K562 (cell line): ENCODE data around the gene POLRMT. TPM values are rescaled to one million over a fixed set of nuclear protein-coding genes. Genes with fewer than 3 reads are reported as not detected.

Experiments
- DPF2 ChIP-seq: fragments of 450-650 bp; IDR thresholded peaks from 2 replicates; pipeline ENCODE4 v1.6.1; 2016
- JUN ChIP-seq, 2 experiments: sonication (generic) in 1 of 2; formaldehyde crosslinking in 1 of 2; IDR thresholded peaks; 2 replicates each; pipeline versions ENCODE4 v1.6.1 to v1.8.0; 2012 to 2022; ENCODE audit warnings: borderline replicate concordance in 2 of 2, mild to moderate bottlenecking in 2 of 2, improper control_type of control experiment in 1 of 2, low read depth in 1 of 2, low read length in 1 of 2, missing genetic modification reagents in 1 of 2
- MXI1 ChIP-seq: IDR thresholded peaks from 2 replicates; pipeline ENCODE4 v1.6.1; 2011; ENCODE audit warnings: low read depth, mild to moderate bottlenecking, improper control_type of control experiment, low read length
- ZNF174 ChIP-seq: fragments of 250-450 bp; sonication (Bioruptor Pico); IDR thresholded peaks from 2 replicates; pipeline ENCODE4 v1.4.0; 2020; ENCODE audit warnings: mild to moderate bottlenecking
- ZNF274 ChIP-seq: IDR thresholded peaks from 2 replicates; pipeline ENCODE4 v1.6.1; 2011; ENCODE audit warnings: low read depth, mild to moderate bottlenecking, low read length, moderate library complexity, borderline replicate concordance
- polyA plus RNA-seq, 8 experiments: library from polyadenylated mRNA; depleted of rRNA in 4 of 8; stranded (reverse) in 5 of 8; unstranded in 3 of 8; fragments of >200 nt; fragmentation: Nextera tagmentation in 2 of 8; fragmentation: Illumina TruSeq in 1 of 8; extraction: Ambion mirVana in 2 of 8; extraction: Trizol in 1 of 8; gene quantifications; 2 replicates each; pipeline versions ENCODE4 v1.2.1 to v1.2.3, GENCODE V29; 2011 to 2014; ENCODE audit warnings: inconsistent platforms in 1 of 8, missing spikeins in 1 of 8
- total RNA-seq, 7 experiments: library from RNA; depleted of rRNA in 6 of 7; stranded (reverse); fragments of >200 nt in 6 of 7; fragmentation: Illumina TruSeq in 2 of 7; extraction: Trizol in 2 of 7; gene quantifications; 2 replicates each; pipeline versions ENCODE4 v1.2.1 to v1.2.3, GENCODE V29; 2011 to 2021; ENCODE audit warnings: low replicate concordance in 1 of 7
- TF ChIP-seq, protein P1 (sequence below): fragments of 450-650 bp; IDR thresholded peaks from 2 replicates; pipeline ENCODE4 v1.6.1; 2016; ENCODE audit warnings: mild to moderate bottlenecking, moderate library complexity
- TF ChIP-seq, protein P2 (sequence below), 3 experiments: fragments of 200-800 bp in 1 of 3; sonication (Bioruptor generic) in 1 of 3; sonication (generic) in 1 of 3; formaldehyde crosslinking in 1 of 3; IDR thresholded peaks; 2 replicates each; pipeline versions ENCODE4 v1.6.1 to v1.8.0; 2016 to 2022; ENCODE audit warnings: mild to moderate bottlenecking in 2 of 3, missing compliant biosample characterization in 2 of 3, missing genetic modification characterization in 2 of 3, missing genetic modification reagents in 1 of 3
- TF ChIP-seq, protein P3 (sequence below): fragments of 450-650 bp; IDR thresholded peaks from 2 replicates; pipeline ENCODE4 v1.7.1; 2018; ENCODE audit warnings: mild to moderate bottlenecking, low read depth; ENCODE audit not compliant: partially characterized antibody
- TF ChIP-seq, protein P4 (sequence below): sonication (generic); formaldehyde crosslinking; IDR thresholded peaks from 2 replicates; pipeline ENCODE4 v1.8.0; 2022; ENCODE audit warnings: mild to moderate bottlenecking, missing genetic modification reagents

Gene POLRMT
- total and polyA plus RNA-seq, 9 of the 15 experiments (the other 6 are each of a cell fraction or from before 2014, with no cell fraction given), result 30.3 to 144 (median 68.0) TPM

DNA sequence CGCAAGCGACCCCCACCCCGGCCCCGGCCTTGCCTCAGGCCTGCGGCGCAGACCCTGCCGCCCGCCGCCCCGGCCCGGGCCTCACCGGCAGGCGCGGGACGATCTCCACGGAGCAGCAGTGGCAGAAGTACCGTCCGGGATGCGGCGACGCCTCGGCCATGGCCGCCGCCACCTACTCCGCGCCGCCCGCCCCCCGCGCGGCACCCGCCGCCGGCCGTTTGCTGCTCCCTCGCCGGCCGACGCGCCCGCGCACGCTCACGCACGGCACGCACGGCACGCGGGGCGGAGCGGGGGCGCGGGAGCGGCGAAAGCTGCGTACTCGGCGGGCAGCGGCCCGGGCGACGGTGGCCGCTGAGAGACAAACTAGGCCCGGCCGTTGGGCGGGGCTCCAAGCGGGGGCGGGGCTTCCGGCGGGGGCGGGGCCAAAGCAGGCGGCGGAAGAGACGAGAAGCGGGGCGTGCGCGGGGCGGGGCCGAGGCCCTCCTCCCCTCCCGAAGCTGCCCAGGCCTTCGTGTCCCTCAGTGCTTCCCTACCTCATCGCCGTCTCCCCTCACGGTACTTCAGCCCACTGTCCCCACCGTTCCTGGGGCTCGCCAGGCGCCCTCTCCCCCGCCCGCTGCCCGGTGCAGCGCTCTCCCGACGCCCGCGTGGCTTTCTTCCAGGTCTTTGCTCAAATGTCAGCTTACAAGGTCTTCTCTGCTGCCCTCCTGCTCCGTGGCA, 29.8 kb upstream of the POLRMT start, which contains the start of gene RNF126 (continued):
- TF ChIP-seq, protein P1, sequence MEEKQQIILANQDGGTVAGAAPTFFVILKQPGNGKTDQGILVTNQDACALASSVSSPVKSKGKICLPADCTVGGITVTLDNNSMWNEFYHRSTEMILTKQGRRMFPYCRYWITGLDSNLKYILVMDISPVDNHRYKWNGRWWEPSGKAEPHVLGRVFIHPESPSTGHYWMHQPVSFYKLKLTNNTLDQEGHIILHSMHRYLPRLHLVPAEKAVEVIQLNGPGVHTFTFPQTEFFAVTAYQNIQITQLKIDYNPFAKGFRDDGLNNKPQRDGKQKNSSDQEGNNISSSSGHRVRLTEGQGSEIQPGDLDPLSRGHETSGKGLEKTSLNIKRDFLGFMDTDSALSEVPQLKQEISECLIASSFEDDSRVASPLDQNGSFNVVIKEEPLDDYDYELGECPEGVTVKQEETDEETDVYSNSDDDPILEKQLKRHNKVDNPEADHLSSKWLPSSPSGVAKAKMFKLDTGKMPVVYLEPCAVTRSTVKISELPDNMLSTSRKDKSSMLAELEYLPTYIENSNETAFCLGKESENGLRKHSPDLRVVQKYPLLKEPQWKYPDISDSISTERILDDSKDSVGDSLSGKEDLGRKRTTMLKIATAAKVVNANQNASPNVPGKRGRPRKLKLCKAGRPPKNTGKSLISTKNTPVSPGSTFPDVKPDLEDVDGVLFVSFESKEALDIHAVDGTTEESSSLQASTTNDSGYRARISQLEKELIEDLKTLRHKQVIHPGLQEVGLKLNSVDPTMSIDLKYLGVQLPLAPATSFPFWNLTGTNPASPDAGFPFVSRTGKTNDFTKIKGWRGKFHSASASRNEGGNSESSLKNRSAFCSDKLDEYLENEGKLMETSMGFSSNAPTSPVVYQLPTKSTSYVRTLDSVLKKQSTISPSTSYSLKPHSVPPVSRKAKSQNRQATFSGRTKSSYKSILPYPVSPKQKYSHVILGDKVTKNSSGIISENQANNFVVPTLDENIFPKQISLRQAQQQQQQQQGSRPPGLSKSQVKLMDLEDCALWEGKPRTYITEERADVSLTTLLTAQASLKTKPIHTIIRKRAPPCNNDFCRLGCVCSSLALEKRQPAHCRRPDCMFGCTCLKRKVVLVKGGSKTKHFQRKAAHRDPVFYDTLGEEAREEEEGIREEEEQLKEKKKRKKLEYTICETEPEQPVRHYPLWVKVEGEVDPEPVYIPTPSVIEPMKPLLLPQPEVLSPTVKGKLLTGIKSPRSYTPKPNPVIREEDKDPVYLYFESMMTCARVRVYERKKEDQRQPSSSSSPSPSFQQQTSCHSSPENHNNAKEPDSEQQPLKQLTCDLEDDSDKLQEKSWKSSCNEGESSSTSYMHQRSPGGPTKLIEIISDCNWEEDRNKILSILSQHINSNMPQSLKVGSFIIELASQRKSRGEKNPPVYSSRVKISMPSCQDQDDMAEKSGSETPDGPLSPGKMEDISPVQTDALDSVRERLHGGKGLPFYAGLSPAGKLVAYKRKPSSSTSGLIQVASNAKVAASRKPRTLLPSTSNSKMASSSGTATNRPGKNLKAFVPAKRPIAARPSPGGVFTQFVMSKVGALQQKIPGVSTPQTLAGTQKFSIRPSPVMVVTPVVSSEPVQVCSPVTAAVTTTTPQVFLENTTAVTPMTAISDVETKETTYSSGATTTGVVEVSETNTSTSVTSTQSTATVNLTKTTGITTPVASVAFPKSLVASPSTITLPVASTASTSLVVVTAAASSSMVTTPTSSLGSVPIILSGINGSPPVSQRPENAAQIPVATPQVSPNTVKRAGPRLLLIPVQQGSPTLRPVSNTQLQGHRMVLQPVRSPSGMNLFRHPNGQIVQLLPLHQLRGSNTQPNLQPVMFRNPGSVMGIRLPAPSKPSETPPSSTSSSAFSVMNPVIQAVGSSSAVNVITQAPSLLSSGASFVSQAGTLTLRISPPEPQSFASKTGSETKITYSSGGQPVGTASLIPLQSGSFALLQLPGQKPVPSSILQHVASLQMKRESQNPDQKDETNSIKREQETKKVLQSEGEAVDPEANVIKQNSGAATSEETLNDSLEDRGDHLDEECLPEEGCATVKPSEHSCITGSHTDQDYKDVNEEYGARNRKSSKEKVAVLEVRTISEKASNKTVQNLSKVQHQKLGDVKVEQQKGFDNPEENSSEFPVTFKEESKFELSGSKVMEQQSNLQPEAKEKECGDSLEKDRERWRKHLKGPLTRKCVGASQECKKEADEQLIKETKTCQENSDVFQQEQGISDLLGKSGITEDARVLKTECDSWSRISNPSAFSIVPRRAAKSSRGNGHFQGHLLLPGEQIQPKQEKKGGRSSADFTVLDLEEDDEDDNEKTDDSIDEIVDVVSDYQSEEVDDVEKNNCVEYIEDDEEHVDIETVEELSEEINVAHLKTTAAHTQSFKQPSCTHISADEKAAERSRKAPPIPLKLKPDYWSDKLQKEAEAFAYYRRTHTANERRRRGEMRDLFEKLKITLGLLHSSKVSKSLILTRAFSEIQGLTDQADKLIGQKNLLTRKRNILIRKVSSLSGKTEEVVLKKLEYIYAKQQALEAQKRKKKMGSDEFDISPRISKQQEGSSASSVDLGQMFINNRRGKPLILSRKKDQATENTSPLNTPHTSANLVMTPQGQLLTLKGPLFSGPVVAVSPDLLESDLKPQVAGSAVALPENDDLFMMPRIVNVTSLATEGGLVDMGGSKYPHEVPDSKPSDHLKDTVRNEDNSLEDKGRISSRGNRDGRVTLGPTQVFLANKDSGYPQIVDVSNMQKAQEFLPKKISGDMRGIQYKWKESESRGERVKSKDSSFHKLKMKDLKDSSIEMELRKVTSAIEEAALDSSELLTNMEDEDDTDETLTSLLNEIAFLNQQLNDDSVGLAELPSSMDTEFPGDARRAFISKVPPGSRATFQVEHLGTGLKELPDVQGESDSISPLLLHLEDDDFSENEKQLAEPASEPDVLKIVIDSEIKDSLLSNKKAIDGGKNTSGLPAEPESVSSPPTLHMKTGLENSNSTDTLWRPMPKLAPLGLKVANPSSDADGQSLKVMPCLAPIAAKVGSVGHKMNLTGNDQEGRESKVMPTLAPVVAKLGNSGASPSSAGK, result no peak
- TF ChIP-seq, protein P2, sequence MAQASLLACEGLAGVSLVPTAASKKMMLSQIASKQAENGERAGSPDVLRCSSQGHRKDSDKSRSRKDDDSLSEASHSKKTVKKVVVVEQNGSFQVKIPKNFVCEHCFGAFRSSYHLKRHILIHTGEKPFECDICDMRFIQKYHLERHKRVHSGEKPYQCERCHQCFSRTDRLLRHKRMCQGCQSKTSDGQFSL (CRISPR knock-in tag; IDR thresholded peaks at IDR 0.05), result no peak
- TF ChIP-seq, protein P2 (tag; IDR thresholded peaks at IDR 0.05), result no peak
- TF ChIP-seq ZNF174 (CRISPR knock-in tag) (no peak), MXI1 (no peak), ZNF274 (no peak), DPF2 (no peak), JUN (IDR thresholded peaks at IDR 0.05; ENCODE audit: borderline replicate concordance, low read depth, low read length) (0 out of 2 replicates have a peak, but pooled peaks have one; percentile 30), JUN (CRISPR knock-in tag; IDR thresholded peaks at IDR 0.05; ENCODE audit: borderline replicate concordance) (no peak)
- TF ChIP-seq, protein P3, sequence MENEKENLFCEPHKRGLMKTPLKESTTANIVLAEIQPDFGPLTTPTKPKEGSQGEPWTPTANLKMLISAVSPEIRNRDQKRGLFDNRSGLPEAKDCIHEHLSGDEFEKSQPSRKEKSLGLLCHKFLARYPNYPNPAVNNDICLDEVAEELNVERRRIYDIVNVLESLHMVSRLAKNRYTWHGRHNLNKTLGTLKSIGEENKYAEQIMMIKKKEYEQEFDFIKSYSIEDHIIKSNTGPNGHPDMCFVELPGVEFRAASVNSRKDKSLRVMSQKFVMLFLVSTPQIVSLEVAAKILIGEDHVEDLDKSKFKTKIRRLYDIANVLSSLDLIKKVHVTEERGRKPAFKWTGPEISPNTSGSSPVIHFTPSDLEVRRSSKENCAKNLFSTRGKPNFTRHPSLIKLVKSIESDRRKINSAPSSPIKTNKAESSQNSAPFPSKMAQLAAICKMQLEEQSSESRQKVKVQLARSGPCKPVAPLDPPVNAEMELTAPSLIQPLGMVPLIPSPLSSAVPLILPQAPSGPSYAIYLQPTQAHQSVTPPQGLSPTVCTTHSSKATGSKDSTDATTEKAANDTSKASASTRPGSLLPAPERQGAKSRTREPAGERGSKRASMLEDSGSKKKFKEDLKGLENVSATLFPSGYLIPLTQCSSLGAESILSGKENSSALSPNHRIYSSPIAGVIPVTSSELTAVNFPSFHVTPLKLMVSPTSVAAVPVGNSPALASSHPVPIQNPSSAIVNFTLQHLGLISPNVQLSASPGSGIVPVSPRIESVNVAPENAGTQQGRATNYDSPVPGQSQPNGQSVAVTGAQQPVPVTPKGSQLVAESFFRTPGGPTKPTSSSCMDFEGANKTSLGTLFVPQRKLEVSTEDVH, result no peak
- TF ChIP-seq, protein P4, sequence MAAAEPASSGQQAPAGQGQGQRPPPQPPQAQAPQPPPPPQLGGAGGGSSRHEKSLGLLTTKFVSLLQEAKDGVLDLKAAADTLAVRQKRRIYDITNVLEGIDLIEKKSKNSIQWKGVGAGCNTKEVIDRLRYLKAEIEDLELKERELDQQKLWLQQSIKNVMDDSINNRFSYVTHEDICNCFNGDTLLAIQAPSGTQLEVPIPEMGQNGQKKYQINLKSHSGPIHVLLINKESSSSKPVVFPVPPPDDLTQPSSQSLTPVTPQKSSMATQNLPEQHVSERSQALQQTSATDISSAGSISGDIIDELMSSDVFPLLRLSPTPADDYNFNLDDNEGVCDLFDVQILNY (CRISPR knock-in tag), result no peak
